ENCODE results near the gene ZNF536.

ZNF536 gene

DNA sequence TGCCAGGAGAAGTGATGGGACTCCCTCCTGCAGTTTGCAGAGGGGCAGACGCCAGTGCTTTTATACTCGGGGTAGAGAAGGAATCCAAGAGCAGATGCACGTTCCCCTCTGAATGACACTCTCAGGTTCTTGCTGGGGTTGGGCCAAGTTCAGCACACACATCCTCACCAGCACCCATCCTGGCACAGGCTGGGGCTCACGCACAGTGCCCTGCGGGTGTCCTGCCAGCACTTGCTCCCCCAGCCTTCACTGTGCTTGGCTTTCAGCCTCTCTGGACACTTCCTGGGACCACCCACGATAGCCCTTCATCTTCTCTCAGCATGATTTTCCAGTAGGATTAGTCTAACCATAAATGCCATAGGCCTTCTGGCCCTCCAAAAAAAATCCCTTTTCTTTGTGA, 158.6 kb downstream of the ZNF536 start:
- no peak for DNase-seq (ENCODE audit: low spot score)

DNA sequence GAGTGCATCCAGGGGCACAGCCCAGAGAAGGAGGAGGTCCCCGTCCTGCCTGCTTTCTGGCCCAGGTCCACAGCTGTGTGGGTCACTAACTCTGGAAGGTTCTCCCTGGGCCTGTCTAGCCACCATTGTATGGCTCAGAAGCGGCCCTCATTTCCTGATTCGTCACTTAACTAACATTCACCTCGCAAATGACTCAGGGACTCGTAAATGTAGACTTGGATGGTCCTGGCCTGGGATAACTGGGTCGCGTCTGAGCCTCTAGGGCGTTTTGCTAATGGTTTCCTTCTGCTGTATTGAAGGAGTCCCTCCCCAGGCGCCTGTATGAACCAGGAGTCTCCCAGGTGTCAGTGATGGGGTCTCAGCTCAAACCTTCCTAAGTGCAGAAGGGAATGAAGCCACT, 162.8 kb downstream of the ZNF536 start:
- DNase-seq (ENCODE audit: low spot score): no peak

DNA sequence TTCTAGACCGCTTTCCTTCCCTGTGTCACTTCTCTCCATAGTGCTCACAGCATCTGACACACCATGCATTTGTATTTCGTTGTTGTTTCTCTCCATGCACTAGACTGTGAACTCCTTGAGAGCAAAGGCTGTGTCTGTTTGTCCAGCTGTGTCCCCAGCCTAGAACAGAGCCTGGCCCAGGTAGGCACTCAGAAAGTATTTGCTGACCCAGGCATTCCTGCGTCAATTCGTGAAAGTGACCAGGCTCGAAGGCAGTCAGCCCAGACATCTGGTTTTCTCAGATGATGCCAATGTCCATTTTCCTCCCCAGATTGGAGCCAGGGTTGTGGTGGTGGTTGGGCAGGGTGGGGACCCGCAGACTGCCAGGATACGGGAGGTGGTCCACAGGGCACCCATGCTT, 164.8 kb downstream of the ZNF536 start:
- no peak for DNase-seq (ENCODE audit: low spot score)

DNA sequence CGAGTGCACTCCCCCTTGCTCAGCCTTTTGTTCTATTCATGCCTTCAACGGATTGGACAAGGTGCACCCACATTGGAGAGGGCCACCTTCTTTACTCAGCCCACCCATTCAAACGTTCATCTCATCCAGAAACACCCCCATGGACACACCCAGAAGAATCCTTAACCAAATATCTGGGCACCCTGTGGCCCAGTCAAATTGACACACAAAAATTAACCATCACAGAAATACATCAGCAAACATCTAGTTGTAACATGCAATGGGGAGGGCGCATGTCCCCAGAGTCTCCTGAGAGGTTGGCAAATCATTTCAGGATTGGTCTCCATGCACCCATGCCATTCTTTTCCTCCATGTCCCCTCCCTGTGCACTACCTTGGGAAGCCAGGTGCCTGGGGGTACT, 167.1 kb downstream of the ZNF536 start:
- DNase-seq (ENCODE audit: low spot score): no peak

DNA sequence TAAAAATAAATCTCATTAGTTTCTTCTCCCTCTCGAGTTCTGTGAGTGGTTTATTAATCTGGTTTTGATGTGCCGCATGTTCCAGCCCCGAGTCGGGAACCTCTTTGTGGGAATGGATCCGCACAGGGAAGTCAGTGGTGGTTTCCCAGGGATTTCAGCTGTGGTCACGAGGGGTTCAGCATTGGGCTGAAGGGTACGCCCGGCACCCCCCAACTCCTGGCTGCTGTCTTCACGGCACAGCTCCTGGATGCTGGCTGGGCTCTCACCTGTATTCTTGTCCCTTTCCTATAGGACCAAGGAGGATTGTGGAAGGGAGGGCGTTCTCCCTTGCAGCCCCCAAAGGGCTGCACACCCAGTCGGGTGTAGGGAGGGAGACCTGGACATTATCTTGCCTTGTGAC, 167.8 kb downstream of the ZNF536 start:
- no peak for DNase-seq (ENCODE audit: low spot score)

DNA sequence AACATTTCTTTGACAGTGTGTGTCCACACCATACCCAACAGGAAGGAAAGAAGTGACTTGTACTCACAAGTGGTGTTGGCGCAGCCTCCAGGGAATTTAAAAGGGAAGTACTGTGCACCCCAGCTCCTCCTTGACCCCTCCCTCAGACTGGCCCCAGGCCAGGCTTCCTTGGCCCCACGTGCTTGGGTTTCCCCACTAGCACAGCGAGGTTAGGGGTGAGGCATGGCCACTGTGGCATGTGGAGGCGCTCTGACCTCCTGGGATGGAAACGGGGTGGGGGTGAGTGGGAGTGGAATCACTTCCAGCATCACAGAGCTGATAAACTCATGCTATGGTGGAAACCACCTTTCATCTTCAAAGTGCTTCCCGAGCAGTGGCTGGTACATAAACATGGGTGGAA, 168.6 kb downstream of the ZNF536 start:
- DNase-seq (ENCODE audit: low spot score): no peak

DNA sequence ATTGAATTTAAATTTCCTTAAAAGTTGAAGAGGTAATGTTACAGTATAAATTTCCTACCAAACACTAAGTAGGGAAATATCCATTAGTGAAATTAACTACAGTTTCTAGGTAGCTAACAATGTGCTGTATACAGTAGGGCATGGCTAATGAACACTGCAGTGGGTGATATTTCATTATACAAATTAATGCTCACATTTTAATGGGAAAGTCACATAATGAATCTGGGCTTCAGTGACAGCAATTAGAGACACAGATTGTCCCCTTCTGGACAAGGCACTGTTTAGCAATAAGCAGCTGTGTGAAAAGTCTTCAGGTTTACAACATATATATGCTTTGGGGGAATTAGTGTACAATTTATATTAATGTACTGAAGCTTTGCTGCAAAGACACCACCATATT, 169.4 kb downstream of the ZNF536 start:
- no peak for DNase-seq (ENCODE audit: low spot score)

DNA sequence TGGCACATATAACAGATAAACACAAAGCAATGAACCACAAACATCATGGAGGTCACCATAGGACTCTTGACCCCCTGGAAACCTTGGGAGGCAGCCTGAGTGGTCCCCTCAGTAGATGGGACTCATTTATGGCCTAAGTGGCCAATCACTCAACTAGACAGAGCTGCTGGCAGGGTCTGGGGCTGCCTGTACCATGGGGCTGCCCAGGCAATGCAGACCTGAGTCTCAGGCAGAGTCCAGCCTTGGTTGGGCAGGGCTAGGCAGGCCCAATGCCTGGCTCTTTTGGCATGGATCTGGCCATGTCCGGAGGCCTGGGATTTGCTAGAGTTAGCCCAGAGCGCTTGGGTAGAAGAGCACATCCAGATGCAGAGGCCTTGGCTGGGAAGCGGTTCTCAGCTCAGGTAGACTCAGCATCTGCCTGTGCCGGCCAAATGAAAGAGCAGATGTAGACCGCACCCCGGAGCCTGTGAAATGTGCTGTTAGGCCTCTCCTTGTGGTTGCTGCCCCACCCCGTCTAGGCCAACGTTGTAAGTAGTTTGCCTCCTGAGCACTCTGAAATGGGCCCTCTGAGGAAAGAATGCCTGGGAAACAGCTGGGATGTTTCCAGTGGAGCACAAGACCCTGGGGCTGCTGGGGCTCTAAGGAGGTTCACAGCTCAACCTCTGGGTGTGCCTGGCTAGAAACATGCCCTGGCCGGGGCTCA, 171.2 kb downstream of the ZNF536 start:
- DNase-seq (ENCODE audit: low spot score): no peak

DNA sequence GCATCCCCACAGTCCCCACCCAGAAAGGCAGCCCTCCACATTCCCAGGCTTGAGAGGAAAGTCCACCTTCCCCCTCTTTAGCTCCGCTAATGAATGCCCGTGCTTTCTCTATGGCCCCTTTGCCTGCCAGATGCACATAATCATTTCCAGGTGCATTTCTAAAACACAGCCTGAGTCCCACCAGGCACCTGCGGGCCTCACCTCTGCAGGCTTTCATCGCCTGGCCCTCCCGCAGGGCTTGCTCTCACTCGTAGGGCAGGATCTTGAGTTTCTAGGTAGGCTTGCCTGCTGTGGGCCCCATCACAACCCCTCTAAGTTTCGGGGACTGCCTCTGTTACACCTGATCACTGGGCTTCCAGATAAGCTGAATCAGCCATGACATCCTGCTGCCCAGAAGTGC, 173.6 kb downstream of the ZNF536 start:
- no peak for DNase-seq (ENCODE audit: low spot score)

DNA sequence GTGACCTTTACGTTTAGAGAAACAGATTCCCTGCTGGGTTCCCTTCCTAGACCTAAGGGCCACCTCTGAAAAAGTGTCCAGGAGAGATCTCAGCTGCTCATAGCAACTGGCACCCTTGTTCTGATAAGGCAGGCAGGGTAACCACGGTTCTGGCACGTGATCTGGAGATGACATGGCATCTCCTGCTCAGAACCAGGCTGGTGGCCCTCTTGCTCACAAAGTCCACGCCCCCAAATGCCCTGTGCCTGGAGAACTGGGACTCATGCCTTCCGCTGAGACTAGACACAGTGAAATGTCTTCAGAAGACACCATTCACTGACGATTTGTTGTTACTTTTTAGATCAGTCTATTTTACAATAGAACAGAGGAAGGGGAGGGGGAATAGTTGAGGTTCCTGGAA, 174.1 kb downstream of the ZNF536 start:
- DNase-seq (ENCODE audit: low spot score): no peak

DNA sequence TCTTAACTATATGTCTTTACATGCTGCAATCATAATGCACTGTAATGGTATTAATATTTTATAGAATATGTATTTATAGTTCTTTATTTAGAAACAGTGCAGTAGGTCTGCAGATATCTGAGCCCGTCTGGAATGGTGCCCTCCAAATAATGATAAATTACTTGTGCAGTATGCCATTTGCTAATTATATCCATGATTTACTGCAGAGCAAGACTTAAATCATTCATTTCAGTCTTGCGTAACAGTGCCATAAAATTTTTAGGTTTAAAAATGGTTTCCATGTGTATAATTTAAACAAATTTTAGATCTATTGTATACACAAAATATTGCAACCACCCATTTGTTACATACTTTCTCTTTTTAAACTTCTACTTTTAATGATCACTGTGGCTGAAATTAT, 175.1 kb downstream of the ZNF536 start:
- no peak for DNase-seq (ENCODE audit: low spot score)

DNA sequence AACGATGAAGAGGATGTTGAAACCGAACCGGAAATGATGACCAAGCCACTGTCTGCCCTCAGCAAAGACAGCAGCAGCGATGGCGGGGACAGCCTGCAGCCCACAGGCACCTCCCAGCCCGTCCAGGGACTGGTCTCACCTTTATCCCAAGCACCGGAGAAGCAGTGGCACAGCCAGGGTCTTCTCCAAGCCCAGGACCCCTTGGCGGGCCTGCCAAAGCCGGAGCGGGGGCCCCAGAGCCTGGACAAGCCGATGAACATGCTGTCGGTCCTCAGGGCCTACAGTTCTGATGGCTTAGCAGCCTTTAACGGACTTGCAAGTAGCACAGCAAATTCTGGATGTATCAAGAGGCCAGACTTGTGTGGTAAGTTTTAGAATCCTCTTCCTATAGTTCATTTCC, 177.0 kb downstream of the ZNF536 start:
- DNase-seq (ENCODE audit: low spot score): no peak

DNA sequence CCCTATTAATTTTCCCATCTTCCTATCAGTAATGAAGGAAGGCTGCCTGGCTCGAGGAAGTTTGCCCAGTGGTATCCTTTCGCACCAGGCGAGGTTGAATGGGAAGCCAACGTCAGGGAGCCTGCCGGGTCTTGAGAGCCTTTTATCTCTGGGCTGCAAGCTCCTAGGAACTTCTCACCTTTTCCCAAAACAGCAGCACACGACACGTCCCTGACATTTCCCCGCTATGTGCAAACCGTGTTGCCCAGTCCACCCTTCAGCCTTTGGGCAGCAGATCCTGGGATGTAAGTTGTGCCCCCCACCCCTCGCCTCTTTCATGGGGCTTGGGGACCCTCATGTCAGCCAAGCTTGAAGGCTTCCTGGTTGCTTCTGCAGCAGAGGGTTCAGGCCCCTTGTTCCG, 179.1 kb downstream of the ZNF536 start:
- no peak for DNase-seq (ENCODE audit: low spot score)

DNA sequence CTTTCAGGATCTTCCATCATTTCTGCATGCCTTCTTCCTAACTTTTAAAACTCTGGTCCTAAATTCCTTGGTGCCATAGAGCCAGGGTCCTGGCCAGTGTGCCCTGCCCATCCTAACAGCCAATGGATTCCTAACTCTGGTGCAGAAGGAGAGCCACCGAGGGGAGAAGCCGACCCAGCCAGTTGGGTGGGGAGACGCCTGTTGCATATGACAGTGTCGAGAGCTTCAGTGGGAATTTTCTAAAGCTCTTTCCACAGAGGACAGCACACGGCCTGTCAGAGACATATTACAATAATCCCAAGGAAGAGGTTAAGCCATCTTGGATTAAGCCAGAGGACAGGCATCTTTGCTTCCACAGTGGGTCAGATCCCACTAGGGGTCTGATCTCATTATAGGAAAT, 180.4 kb downstream of the ZNF536 start:
- no peak for DNase-seq (ENCODE audit: low spot score)

DNA sequence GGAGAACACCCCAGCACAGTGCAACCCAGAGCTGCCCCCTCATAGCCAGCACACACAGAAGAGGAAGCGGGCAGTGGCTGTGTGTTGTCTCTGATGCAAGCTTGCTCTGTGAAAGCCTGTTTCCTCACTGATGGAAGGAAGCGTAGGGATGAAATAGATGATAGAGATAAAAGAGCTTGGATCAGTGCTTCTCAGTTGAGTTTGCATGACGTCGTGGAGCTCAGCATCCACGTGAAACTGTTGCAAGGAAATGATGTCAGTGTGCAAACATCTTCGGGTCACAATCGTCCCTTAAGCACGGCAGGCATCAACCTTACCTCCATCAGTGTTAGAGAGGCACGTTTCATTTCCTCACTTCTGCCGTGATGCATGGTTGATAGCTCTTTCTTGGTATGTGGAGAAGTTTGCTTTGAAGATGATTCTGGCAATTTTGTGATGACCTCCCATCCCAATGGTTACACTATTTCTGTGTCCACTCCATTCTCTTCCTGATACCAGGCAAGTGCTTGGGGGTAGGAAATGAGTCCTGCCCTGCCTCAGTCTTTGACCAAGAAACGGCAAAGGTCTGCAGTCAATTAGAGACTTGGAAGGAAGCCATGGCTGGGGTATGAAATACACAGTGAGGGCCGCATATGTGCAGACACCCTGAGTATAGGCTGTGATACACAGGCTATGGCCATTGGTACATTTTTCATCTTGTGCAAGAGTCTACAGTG, 183.0 kb downstream of the ZNF536 start:
- no peak for DNase-seq (ENCODE audit: low spot score)

DNA sequence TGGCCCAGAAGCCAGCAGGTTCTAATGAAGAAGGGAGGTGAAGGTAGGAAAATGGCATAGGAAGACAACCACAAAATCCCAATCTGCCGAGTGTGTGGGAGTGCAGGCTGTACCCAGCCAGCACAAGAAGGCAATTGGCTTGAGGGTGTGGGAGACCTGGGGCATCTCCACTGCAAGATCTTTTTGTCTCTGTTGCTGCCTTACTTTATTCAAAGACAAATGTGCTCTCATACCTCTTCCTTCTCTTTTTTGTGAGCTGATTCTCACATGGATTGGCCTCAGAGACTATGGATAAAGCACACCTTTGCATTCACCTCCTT, 183.6 kb downstream of the ZNF536 start:
- no peak for DNase-seq (ENCODE audit: low spot score)

DNA sequence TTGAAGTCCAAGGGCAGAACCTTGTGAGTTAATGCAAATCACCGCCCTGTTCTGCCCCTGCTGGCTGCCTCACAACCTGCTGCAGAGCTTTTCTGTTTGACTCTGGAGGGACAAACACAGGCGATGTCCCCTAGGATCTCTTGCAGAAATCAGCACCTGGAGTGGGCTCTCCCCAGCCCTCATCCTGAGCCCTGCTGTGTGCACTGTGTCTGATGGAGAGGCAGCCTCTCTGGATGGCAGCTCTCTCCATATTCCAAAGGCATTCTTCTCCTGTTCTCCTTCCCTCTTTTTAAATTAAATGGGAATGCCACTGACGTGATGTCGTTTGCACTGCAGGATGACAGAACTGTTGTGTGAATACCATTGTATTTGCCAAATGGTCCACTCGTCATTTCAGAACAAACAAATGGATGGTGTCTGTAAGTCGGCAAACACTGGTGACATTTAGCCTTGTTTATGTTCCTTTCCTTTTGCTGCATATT, 184.1 kb downstream of the ZNF536 start:
- no peak for DNase-seq (ENCODE audit: low spot score)

DNA sequence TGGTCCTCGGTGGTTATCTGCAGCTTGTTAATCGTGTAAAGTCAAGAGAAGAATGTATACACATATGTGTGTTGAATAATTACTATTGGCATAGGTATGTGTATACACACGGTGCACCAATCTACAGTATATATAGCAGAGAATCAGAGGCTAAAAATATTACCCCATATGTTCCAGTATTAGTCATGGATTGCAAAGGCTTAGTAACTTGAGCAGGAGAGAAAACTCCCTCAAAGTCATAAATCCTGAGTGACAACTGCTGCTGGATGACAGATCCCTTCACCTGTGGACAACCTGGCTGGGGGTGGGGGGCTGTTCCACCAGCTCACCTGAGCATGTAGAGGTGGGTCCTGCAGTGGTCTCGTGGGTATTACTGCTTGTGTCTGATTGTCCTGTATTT, 185.0 kb downstream of the ZNF536 start:
- DNase-seq (ENCODE audit: low spot score): no peak

DNA sequence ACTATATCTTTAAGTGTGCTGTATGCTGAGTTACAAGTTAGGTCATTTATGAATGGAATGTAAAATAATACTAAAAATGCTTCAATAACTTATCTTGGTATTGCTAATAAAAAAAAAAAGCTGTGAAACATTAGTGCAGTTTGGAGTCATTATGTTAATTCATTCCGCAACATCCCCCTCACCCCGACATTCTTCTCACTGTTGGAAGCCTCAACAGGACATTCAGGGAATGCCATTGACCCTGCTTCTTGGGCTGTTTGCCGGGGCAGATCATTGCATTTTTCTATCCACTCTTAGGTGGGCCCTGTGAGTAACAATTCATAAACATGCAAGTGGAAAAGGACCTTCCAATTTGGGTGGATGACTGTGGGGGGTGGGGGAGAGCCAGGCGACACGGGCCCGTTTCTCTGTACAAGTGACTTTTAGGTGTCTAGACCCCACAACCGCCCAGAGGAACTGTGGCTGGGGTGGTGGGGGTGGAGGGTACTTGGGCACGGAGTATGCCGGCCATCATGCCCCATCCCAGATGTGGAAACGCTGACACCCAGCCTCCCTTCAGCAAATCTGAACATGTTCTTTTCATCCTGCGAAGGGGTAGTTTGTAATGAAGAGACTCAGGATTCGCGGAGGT, 185.9 kb downstream of the ZNF536 start:
- DNase-seq (ENCODE audit: low spot score): no peak

DNA sequence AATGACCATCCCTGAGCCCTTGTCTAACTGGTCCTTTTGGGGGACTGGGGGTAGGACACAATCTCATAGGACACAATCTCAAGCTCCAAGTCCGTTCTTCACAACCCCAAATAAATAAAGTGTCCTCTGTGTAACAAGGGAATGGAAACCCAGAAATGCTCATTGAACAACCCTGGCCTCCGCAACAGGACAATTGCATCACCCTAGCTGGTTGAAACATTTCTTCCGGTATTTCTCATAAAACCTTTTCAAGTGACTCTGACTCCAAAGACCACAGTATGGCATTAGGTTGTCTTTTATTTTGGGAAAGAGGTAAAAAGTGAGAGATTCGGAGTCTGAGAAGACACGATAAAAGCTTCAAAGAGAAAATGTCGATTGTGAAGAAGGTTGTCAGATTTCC, 186.6 kb downstream of the ZNF536 start:
- DNase-seq (ENCODE audit: low spot score): no peak

DNA sequence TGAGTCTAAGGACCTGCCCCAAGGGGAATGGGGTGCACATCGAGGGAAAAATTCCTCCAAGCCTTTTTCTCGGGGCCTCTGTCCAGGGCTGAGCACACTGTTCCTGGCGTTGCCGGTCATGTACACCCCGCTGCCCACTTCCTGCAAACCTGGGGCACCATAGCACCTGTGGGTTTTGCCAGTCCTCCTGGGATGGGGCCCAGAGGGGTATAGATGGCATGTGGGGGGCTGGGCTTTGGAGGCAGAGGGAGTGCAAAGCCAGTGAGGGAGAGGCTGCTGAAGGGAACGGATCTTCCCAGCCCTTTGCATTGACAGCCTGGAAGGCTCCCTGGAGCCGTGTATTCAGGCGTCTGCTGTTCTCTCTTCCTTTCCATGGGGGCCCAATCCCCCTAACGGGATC, 187.3 kb downstream of the ZNF536 start:
- no peak for DNase-seq (ENCODE audit: low spot score)

DNA sequence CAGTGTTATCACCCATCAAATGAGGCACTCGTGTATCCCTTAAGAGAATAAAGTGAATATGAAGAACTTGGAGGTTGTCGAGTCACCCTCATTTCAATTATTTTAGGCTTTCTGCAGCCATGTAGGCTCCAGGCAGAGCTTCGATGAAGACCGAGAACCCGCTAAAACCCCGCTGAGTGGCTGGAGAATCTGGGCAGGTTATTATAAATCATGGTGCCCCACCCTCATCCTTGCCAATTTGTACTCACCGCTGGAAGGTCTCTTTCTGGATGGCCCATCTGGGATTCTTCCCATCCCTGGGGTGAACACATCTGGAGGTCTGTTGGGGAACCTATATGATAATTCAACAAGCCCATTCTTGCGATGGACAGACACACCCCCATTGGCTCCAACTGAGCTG, 190.8 kb downstream of the ZNF536 start:
- DNase-seq (ENCODE audit: low spot score): no peak

DNA sequence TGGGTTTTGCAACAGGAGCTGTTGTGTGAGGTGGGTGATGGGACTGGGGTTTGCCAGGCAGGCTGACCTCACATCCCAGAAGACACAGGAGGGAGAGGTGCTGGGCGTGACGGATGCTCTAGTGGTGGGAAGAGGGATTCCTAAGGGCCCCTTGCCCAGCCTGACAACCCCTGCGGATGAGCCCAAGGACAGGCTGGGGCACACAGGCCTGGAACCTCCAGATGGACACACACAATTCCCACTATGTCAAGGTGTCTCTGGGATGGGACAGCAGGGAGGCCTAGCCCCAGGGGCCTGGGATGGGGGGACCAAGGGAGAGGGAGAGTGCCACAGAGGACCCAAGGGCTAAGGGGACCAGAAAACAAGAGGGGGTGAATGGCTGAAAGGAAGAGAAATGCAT, 191.5 kb downstream of the ZNF536 start:
- no peak for DNase-seq (ENCODE audit: low spot score)

DNA sequence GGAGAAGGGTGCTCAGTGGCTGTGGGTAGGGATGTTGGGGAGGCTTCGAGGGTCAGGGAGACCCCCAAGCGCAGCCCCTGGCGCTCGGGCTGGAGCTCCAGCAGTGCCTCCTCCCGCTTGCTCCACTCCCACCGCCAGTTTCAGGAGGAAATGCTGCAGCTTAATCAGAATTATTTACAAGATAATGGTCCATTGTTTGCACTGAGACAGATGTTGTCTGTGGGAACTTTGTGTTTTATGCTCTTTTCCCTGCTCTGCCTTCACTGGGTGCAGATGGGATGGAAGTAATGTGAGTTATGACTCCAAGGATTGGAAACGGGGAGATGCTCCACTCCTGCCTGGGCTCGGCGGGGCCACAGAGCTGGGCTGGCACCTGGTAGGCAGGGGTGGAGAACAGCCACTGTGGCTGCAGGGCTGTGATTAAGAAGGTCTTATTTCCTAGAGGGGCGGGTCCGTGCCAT, 192.4 kb downstream of the ZNF536 start:
- no peak for DNase-seq (ENCODE audit: low spot score)

Data from activated CD4-positive, alpha-beta T cell treated with anti-CD3 and anti-CD28 coated beads, Interleukin-2, Interleukin-4, amounts not matched to agents 100 ng/mL and 50 ng/mL, durations not matched to agents 16 hours and 8 hours (primary cell).